Peyer's patch (tissue), 4 donors: ENCODE measurements around the gene PRR19.

Source experiments
- CTCF ChIP-seq, 6 experiments: fragments of 450-650 bp in 4 of 6; fragments of 200-600 bp in 2 of 6; sonication (generic) in 1 of 6; IDR thresholded peaks; one replicate each; pipeline ENCODE4 v1.5.1; 2017 to 2019; ENCODE audit warnings: antibody characterized with exemption in 6 of 6, mild to moderate bottlenecking in 3 of 6, moderate library complexity in 1 of 6
- POLR2A ChIP-seq, 2 donors: fragments of 450-650 bp; IDR thresholded peaks; one replicate each; pipeline ENCODE4 v1.5.1; 2017; ENCODE audit warnings: antibody characterized with exemption in 2 of 2, mild to moderate bottlenecking in 2 of 2, moderate library complexity in 2 of 2

DNA sequence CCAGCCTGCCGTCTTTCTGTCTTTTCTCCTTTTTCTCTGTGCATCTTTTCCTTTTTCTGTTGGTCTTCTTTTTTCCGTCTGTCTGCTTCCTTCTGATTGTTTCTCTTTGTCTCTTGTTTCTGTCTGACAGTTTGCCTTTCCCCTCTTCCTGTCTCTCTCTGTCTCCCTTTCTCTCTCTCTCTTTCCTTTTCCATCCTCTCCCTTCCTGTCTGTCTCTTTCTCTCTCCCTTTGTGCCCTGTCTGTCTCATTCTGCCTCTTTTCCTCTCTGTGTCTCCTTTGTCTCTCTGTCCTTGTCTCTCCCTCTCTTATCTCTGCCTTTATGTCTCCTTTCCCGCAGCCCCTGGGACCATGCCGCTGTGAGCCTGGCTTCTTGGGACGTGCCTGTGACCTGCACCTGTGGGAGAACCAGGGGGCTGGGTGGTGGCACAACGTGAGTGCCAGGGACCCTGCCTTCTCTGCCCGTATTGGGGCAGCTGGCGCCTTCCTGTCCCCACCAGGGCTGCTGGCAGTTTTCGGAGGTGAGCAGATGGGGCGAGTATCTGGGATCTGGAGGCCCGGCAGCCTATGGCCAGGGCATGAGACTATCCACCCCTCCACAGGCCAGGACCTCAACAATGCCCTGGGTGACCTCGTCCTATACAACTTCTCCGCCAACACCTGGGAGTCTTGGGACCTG, 32.9 kb downstream of the PRR19 start:
- TF ChIP-seq CTCF (IDR thresholded peaks at IDR 0.05) (no peak), POLR2A (IDR thresholded peaks at IDR 0.05) (no peak)
